ENCODE measurements around the gene LINGO3.

DNA sequence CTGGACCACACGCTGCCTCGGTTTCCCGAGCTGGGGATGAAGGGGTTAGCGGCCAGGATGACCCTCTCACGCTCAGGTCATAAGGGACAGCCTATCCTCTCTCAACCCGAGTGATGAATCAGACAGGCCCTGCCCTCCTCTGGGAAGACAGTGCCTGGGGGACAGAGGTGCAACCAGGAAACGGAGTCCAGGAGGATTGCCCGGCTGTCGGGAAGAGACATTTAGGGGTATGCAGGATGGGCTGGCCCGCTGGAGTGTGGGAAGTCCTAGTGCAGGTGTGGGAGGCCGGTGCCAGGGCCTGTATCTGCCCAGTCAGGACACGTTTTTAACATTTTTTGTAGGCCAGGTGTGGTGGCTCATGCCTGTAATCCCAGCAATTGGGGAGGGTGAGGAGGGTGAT, 12.1 kb upstream of the LINGO3 start:
- no peak for TF ChIP-seq EZH2 (IDR thresholded peaks at IDR 0.05; ENCODE audit: borderline replicate concordance, low read length)
- TF ChIP-seq, protein P1, sequence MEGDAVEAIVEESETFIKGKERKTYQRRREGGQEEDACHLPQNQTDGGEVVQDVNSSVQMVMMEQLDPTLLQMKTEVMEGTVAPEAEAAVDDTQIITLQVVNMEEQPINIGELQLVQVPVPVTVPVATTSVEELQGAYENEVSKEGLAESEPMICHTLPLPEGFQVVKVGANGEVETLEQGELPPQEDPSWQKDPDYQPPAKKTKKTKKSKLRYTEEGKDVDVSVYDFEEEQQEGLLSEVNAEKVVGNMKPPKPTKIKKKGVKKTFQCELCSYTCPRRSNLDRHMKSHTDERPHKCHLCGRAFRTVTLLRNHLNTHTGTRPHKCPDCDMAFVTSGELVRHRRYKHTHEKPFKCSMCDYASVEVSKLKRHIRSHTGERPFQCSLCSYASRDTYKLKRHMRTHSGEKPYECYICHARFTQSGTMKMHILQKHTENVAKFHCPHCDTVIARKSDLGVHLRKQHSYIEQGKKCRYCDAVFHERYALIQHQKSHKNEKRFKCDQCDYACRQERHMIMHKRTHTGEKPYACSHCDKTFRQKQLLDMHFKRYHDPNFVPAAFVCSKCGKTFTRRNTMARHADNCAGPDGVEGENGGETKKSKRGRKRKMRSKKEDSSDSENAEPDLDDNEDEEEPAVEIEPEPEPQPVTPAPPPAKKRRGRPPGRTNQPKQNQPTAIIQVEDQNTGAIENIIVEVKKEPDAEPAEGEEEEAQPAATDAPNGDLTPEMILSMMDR (conservative IDR thresholded peaks at IDR 0.05 in 1 of 2, IDR thresholded peaks at IDR 0.05 in 1 of 2; ENCODE audit: extremely low read depth in 1 of 2, insufficient read depth in 1 of 2, low read depth in 1 of 2, low read length in 2 of 2): no peak
